Glomerular visceral epithelial cell (primary cell): ENCODE measurements around the gene POLK.

Source experiments
- DNase-seq: peaks from one replicate; pipeline ENCODE4 v3.0.0-alpha.2; 2016; ENCODE audit errors: extremely low spot score

The POLK gene

GRCh38 chr5:75648712-75649111, 137.0 kb downstream of the POLK start:
- no peak for DNase-seq
